Fibroblast of lung (primary cell): ENCODE results near the gene RIF1. TPM values are rescaled to one million over a fixed set of nuclear protein-coding genes. Genes with fewer than 3 reads are reported as not detected.

Source experiments
- DNase-seq, 2 donors: peaks; one replicate each; pipeline versions ENCODE4 v3.0.0 to v3.0.0-alpha.2; 2010; ENCODE audit warnings: low read depth in 2 of 2
- H2AFZ ChIP-seq: 2 replicates; pipeline ENCODE4 v1.5.1; 2012; ENCODE audit warnings: low read length, control low read depth, inconsistent platforms
- H3K27ac ChIP-seq: 2 replicates; pipeline ENCODE4 v1.5.1; 2011; ENCODE audit warnings: low read length, control low read depth; ENCODE audit not compliant: insufficient read depth
- H3K27me3 ChIP-seq: 2 replicates; pipeline ENCODE4 v1.5.1; 2011; ENCODE audit warnings: mild to moderate bottlenecking, low read length; ENCODE audit not compliant: control insufficient read depth, insufficient read depth
- H3K36me3 ChIP-seq: 2 replicates; pipeline ENCODE4 v1.5.1; 2011; ENCODE audit warnings: low read length; ENCODE audit not compliant: control insufficient read depth, insufficient read depth
- H3K4me1 ChIP-seq: 2 replicates; pipeline ENCODE4 v1.5.1; 2011; ENCODE audit warnings: low read length; ENCODE audit not compliant: control insufficient read depth, insufficient read depth; ENCODE audit errors: extremely low read depth
- H3K4me2 ChIP-seq: 2 replicates; pipeline ENCODE4 v1.5.1; 2011; ENCODE audit warnings: low read length, control low read depth; ENCODE audit not compliant: insufficient read depth; ENCODE audit errors: extremely low read depth
- H3K4me3 ChIP-seq, 4 experiments: fragments of 200-600 bp in 1 of 4; sonication (generic) in 1 of 4; replicated peaks in 1 of 4; 2 replicates each; pipeline ENCODE4 v1.5.1; 2011 to 2016; ENCODE audit warnings: low read length in 4 of 4, low read depth in 3 of 4, mild to moderate bottlenecking in 3 of 4, control low read depth in 2 of 4, inconsistent platforms in 1 of 4, mixed read lengths in 1 of 4; ENCODE audit not compliant: insufficient read depth in 1 of 4; ENCODE audit errors: control extremely low read depth in 1 of 4
- H3K79me2 ChIP-seq: 2 replicates; pipeline ENCODE4 v1.5.1; 2012; ENCODE audit warnings: mild to moderate bottlenecking, low read length, inconsistent platforms; ENCODE audit not compliant: control insufficient read depth, insufficient read depth
- H3K9ac ChIP-seq: 2 replicates; pipeline ENCODE4 v1.5.1; 2011; ENCODE audit warnings: mild to moderate bottlenecking, low read length, control low read depth; ENCODE audit not compliant: insufficient read depth
- H3K9me3 ChIP-seq: 2 replicates; pipeline ENCODE4 v1.5.1; 2012; ENCODE audit warnings: low read depth, low read length; ENCODE audit not compliant: control insufficient read depth, insufficient read depth
- H4K20me1 ChIP-seq: 2 replicates; pipeline ENCODE4 v1.5.1; 2011; ENCODE audit warnings: low read length; ENCODE audit not compliant: control insufficient read depth, insufficient read depth; ENCODE audit errors: extremely low read depth
- EZH2 ChIP-seq: IDR thresholded peaks from 2 replicates; pipeline ENCODE4 v1.5.1; 2012; ENCODE audit warnings: low read length, control low read depth, mild to moderate bottlenecking; ENCODE audit errors: missing control alignments
- polyA plus RNA-seq, 2 donors: library from polyadenylated mRNA; depleted of rRNA in 1 of 2; stranded (reverse) in 1 of 2; unstranded in 1 of 2; fragments of >200 nt; gene quantifications; 2 replicates each; pipeline ENCODE4 v1.2.1, GENCODE V29; 2011 to 2012; ENCODE audit warnings: missing spikeins in 1 of 2
- total RNA-seq: library from RNA; depleted of rRNA; stranded (reverse); fragments of >200 nt; gene quantifications from 2 replicates; pipeline ENCODE4 v1.2.1, GENCODE V29; 2014
- TF ChIP-seq, protein P1 (sequence below), 2 donors: IDR thresholded peaks in 1 of 2; conservative IDR thresholded peaks in 1 of 2; 1 replicate in 1 of 2; 2 replicates in 1 of 2; pipeline ENCODE4 v1.5.1; 2011 to 2012; ENCODE audit warnings: low read length in 2 of 2, control low read depth in 1 of 2, inconsistent platforms in 1 of 2, low read depth in 1 of 2, mild to moderate bottlenecking in 1 of 2

Gene RIF1
- total and polyA plus RNA-seq, 2 donors (not counting 1 experiment from before 2014, with no cell fraction given), result 14.8 to 36.5 TPM

DNA sequence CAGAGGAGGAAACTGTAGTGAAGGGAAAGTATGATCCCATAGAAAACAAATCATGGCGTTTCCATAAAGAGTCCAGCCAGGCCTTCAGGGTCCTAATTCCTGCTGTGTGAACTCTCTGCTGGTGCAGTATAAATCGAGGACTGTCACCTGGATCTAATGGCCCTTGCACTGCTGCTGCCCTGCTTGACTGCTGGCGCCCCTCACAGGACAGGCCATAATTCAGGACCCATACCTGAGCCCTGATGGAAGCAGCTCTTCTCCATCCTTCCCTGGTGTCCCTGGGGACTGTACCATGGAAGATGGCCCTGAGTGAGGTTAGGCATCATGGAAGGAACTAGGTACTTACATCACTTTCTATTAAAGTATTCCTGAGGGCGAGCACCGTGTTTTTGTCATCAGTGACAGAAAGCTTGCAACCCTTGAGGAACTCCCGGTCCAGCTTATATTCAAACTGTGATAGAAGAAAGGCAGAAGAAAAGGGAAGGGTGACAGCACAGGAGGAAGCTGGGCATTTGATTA lies 116.9 kb downstream of the RIF1 start:
- no peaks in the 10 kb centered on the region for H3K4me1 ChIP-seq
- H3K36me3 ChIP-seq, result no peaks in the 10 kb centered on the region
- no peak overlapping the region for H3K4me2 ChIP-seq
- no peaks in the 10 kb centered on the region for H3K9me3 ChIP-seq
- TF ChIP-seq EZH2, result no peak
- TF ChIP-seq, protein P1, sequence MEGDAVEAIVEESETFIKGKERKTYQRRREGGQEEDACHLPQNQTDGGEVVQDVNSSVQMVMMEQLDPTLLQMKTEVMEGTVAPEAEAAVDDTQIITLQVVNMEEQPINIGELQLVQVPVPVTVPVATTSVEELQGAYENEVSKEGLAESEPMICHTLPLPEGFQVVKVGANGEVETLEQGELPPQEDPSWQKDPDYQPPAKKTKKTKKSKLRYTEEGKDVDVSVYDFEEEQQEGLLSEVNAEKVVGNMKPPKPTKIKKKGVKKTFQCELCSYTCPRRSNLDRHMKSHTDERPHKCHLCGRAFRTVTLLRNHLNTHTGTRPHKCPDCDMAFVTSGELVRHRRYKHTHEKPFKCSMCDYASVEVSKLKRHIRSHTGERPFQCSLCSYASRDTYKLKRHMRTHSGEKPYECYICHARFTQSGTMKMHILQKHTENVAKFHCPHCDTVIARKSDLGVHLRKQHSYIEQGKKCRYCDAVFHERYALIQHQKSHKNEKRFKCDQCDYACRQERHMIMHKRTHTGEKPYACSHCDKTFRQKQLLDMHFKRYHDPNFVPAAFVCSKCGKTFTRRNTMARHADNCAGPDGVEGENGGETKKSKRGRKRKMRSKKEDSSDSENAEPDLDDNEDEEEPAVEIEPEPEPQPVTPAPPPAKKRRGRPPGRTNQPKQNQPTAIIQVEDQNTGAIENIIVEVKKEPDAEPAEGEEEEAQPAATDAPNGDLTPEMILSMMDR (conservative IDR thresholded peaks at IDR 0.05 in 1 of 2, IDR thresholded peaks at IDR 0.05 in 1 of 2; ENCODE audit: low read depth in 1 of 2, low read length in 2 of 2), result no peak
- no peaks in the 10 kb centered on the region for H3K79me2 ChIP-seq
- H3K27me3 ChIP-seq, result no peaks in the 10 kb centered on the region
- no peak overlapping the region for H3K4me3 ChIP-seq
- H4K20me1 ChIP-seq, result no peaks in the 10 kb centered on the region
- no peak overlapping the region for H3K27ac ChIP-seq
- H3K9ac ChIP-seq, result no peak overlapping the region
- no peak overlapping the region for H2AFZ ChIP-seq
- DNase-seq, result no peak

Other genes starting within 250 kb of the RIF1 start
- 4.9 and 12.4 TPM in 2 replicates for gene RBM43, start 148.0 kb upstream of the RIF1 start, total RNA-seq
- 8.5 and 13.8 TPM in 2 replicates for gene RBM43, start 148.0 kb upstream of the RIF1 start, polyA plus RNA-seq
- gene NMI, start 120.2 kb upstream of the RIF1 start, total RNA-seq, result 17.7 and 18.3 TPM in 2 replicates
- gene NMI, start 120.2 kb upstream of the RIF1 start, polyA plus RNA-seq, result 17.8 TPM in 2 replicates
- 33.1 and 53.8 TPM in 2 replicates for gene TNFAIP6, start 52.3 kb upstream of the RIF1 start, total RNA-seq
- 28.5 and 35.0 TPM in 2 replicates for gene TNFAIP6, start 52.3 kb upstream of the RIF1 start, polyA plus RNA-seq